GM12878 (cell line): ENCODE measurements around the gene SVOP. TPM values are rescaled to one million over a fixed set of nuclear protein-coding genes. Genes with fewer than 3 reads are reported as not detected.
A peak's percentile ranks its signal among the peaks of the same experiment; 100 is the strongest.

ENCODE experiments used
- ATF2 ChIP-seq: IDR thresholded peaks from 2 replicates; pipeline ENCODE4 v1.6.1; 2012; ENCODE audit warnings: low read length, inconsistent platforms
- ATF7 ChIP-seq: fragments of 450-650 bp; IDR thresholded peaks from 2 replicates; pipeline ENCODE4 v1.6.1; 2016; ENCODE audit warnings: low read depth, mild to moderate bottlenecking
- CBFB ChIP-seq: IDR thresholded peaks from 2 replicates; pipeline ENCODE4 v1.6.1; 2016; ENCODE audit warnings: antibody characterized with exemption, low read depth
- DPF2 ChIP-seq: fragments of 450-650 bp; IDR thresholded peaks from 2 replicates; pipeline ENCODE4 v1.6.1; 2017; ENCODE audit warnings: mild to moderate bottlenecking
- EED ChIP-seq: sonication (generic); IDR thresholded peaks from 2 replicates; pipeline ENCODE4 v1.6.1; 2016; ENCODE audit warnings: antibody characterized with exemption, low read depth
- FOXK2 ChIP-seq: fragments of 450-650 bp; IDR thresholded peaks from 2 replicates; pipeline ENCODE4 v1.6.1; 2017; ENCODE audit warnings: mild to moderate bottlenecking, moderate library complexity
- IKZF1 ChIP-seq: fragments of 450-650 bp; conservative IDR thresholded peaks from 2 replicates; pipeline ENCODE4 v1.6.1; 2017; ENCODE audit warnings: antibody characterized with exemption, mild to moderate bottlenecking
- IRF4 ChIP-seq: IDR thresholded peaks from 2 replicates; pipeline ENCODE4 v1.6.1; 2011; ENCODE audit warnings: low read depth, low read length
- MEF2B ChIP-seq: fragments of 450-650 bp; IDR thresholded peaks from 2 replicates; pipeline ENCODE4 v1.6.1; 2018; ENCODE audit warnings: mild to moderate bottlenecking, moderate library complexity; ENCODE audit not compliant: partially characterized antibody, poor library complexity, severe bottlenecking
- RELB ChIP-seq: fragments of 450-650 bp; IDR thresholded peaks from 2 replicates; pipeline ENCODE4 v1.6.1; 2017; ENCODE audit warnings: low read depth, mild to moderate bottlenecking, moderate library complexity
- REST ChIP-seq: IDR thresholded peaks from 2 replicates; pipeline ENCODE4 v1.6.1; 2012; ENCODE audit warnings: mild to moderate bottlenecking, low read depth, low read length
- SKIL ChIP-seq: fragments of 450-650 bp; IDR thresholded peaks from 2 replicates; pipeline ENCODE4 v1.6.1; 2017; ENCODE audit warnings: mild to moderate bottlenecking, low read depth, inconsistent platforms; ENCODE audit not compliant: poor library complexity, severe bottlenecking
- SMAD5 ChIP-seq: IDR thresholded peaks from 2 replicates; pipeline ENCODE4 v1.6.1; 2016; ENCODE audit warnings: antibody characterized with exemption, low read depth
- STAT1 ChIP-seq: fragments of 450-650 bp; conservative IDR thresholded peaks from 2 replicates; pipeline ENCODE4 v1.6.1; 2014; ENCODE audit warnings: antibody characterized with exemption, mild to moderate bottlenecking
- SUPT20H ChIP-seq: IDR thresholded peaks from 2 replicates; pipeline ENCODE4 v1.6.1; 2011; ENCODE audit warnings: low read depth, mild to moderate bottlenecking, low read length, moderate library complexity, borderline replicate concordance; ENCODE audit not compliant: control insufficient read depth
- TBL1XR1 ChIP-seq: IDR thresholded peaks from 2 replicates; pipeline ENCODE4 v1.6.1; 2012; ENCODE audit warnings: low read depth, low read length, improper control_type of control experiment
- TCF3 ChIP-seq: IDR thresholded peaks from 2 replicates; pipeline ENCODE4 v1.6.1; 2012; ENCODE audit warnings: low read depth, mild to moderate bottlenecking, low read length, borderline replicate concordance; ENCODE audit not compliant: insufficient read depth
- ZBTB33 ChIP-seq: fragments of 450-650 bp; IDR thresholded peaks from 2 replicates; pipeline ENCODE4 v1.6.1; 2017; ENCODE audit warnings: mild to moderate bottlenecking
- ZNF24 ChIP-seq: fragments of 450-650 bp; IDR thresholded peaks from 2 replicates; pipeline ENCODE4 v1.6.1; 2017; ENCODE audit warnings: antibody characterized with exemption, mild to moderate bottlenecking
- ZNF384 ChIP-seq: IDR thresholded peaks from 2 replicates; pipeline ENCODE4 v1.6.1; 2012; ENCODE audit warnings: low read depth, mild to moderate bottlenecking, low read length, improper control_type of control experiment, borderline replicate concordance
- ZZZ3 ChIP-seq: IDR thresholded peaks from 2 replicates; pipeline ENCODE4 v1.6.1; 2011; ENCODE audit warnings: low read depth; ENCODE audit not compliant: control insufficient read depth, insufficient read length
- polyA plus RNA-seq, 11 experiments: library from polyadenylated mRNA; depleted of rRNA in 4 of 11; unstranded in 6 of 11; stranded (reverse) in 5 of 11; fragments of >200 nt; fragmentation: Nextera tagmentation in 4 of 11; fragmentation: Illumina TruSeq in 1 of 11; extraction: Ambion mirVana in 4 of 11; extraction: Trizol in 1 of 11; gene quantifications; 1 replicate in 1 of 11; 2 replicates in 10 of 11; pipeline versions ENCODE4 v1.2.1 to v1.2.3, GENCODE V29; 2011 to 2016; ENCODE audit warnings: inconsistent platforms in 2 of 11, missing spikeins in 2 of 11, low read depth in 1 of 11
- total RNA-seq, 4 experiments: library from RNA; depleted of rRNA in 3 of 4; stranded (reverse); fragments of >200 nt in 3 of 4; fragmentation: Illumina TruSeq in 1 of 4; extraction: Trizol in 1 of 4; gene quantifications; 2 replicates each; pipeline versions ENCODE4 v1.2.1 to v1.2.3, GENCODE V29; 2013 to 2021

Gene SVOP
- total and polyA plus RNA-seq, 10 of the 15 experiments (the other 5 are each of a cell fraction or from before 2014, with no cell fraction given) = under 0.01 TPM; not detected in 9

- TF ChIP-seq REST (no peak), FOXK2 (no peak), TCF3 (no peak), ZZZ3 (no peak), SKIL (no peak), STAT1 (no peak), ATF7 (peak; percentile 40; the same call in 1 of the 2 replicates), IRF4 (peak; percentile 54; the same call in 1 of the 2 replicates), SUPT20H (no peak), CBFB (no peak), ZNF384 (peak; percentile 37; the same call in 1 of the 2 replicates), ATF2 (no peak), DPF2 (peak; percentile 82; the same call in 1 of the 2 replicates), ZBTB33 (no peak), TBL1XR1 (no peak), MEF2B (peak; percentile 62), EED (peak; percentile 72; the same call in 1 of the 2 replicates), IKZF1 (peak; percentile 89), RELB (peak; percentile 79), SMAD5 (no peak), ZNF24 (no peak)
Observed at GRCh38 chr12:108860443-108860842, 160.4 kb downstream of the SVOP start (continued).
